Activated CD8-positive, alpha-beta memory T cell treated with anti-CD3 and anti-CD28 coated beads, Interleukin-2, amount 10 ng/mL, durations not matched to agents 7 days and 5 days (primary cell): ENCODE data around the gene FLYWCH2. TPM values are rescaled to one million over a fixed set of nuclear protein-coding genes. Genes with fewer than 3 reads are reported as not detected.
"Not testable (repeated sequence)": the region's sequence is repeated elsewhere in the genome, so short reads cannot be mapped to it uniquely, and the experiment has no call there.

ENCODE experiments used
- ATAC-seq: fragments of 150-1000 bp; cut with Tn5 transposase; one replicate; pipeline ENCODE4 v1.10.0; 2021; ENCODE audit warnings: moderate library complexity
- CTCF ChIA-PET: fragments of 350-600 bp; sonication (Branson Sonifier 250); formaldehyde crosslinking; loops from one replicate; lab custom pipeline; 2021; ENCODE audit warnings: antibody characterized with exemption; lab: Charles Lee
- DNase-seq: peaks from one replicate; pipeline ENCODE4 v3.0.0-alpha.2; 2020
- H3K27ac Mint-ChIP-seq: one replicate; pipeline ENCODE4 v1.8.0; 2021; ENCODE audit warnings: mild to moderate bottlenecking, mixed read lengths
- H3K27me3 Mint-ChIP-seq: one replicate; pipeline ENCODE4 v1.8.0; 2021; ENCODE audit warnings: mixed read lengths
- H3K36me3 Mint-ChIP-seq: one replicate; pipeline ENCODE4 v1.8.0; 2021; ENCODE audit warnings: mild to moderate bottlenecking, mixed read lengths
- H3K4me1 Mint-ChIP-seq: one replicate; pipeline ENCODE4 v1.8.0; 2021; ENCODE audit warnings: mixed read lengths
- H3K4me3 Mint-ChIP-seq: one replicate; pipeline ENCODE4 v1.8.0; 2021; ENCODE audit warnings: mild to moderate bottlenecking, moderate library complexity, mixed read lengths
- H3K9me3 Mint-ChIP-seq: one replicate; pipeline ENCODE4 v1.8.0; 2022; ENCODE audit warnings: low read depth, mixed read lengths
- total RNA-seq, 2 experiments: library from RNA; stranded (reverse); gene quantifications; one replicate each; pipeline ENCODE4 v1.2.3, GENCODE V29; 2021

Gene FLYWCH2
- total RNA-seq, 2 experiments from 2014 or later: 19.6 to 19.7 TPM

DNA sequence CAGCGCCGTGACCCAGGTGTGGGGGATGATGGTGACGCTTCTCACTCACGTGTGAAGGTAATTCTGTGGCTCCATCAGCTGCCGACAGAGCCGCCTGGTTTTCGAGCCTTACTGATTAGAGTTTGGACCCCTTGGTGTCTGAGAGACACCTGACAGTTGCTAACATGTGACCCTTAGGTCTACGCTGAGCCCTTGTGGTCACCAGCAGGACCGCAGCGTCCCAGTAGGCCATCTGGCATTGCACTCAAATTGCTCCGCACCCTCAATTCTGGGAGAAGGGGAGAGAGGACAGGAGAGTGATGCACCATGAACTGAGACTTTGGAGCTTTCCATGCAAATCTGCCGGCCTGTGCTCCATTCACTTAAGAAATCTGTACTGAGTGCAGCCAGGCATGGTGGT is 31.2 kb downstream of the FLYWCH2 start:
- peaks cover 9% of the 10 kb centered on the region for H3K27me3 Mint-ChIP-seq
- no peaks in the 10 kb centered on the region for H3K9me3 Mint-ChIP-seq
- no peak overlapping the region for H3K27ac Mint-ChIP-seq
- H3K4me1 Mint-ChIP-seq: peaks cover 30% of the 10 kb centered on the region
- peaks cover 12% of the 10 kb centered on the region for H3K36me3 Mint-ChIP-seq
- H3K4me3 Mint-ChIP-seq: no peak overlapping the region
- DNase-seq: no peak
- CTCF ChIA-PET: interaction anchor here (1.9 to 5.5 kb wide), 2 partner anchors 13 to 40 kb away, joined by 5 to 26 read pairs; no protein-coding TSS in a partner anchor
- no peak for ATAC-seq

DNA sequence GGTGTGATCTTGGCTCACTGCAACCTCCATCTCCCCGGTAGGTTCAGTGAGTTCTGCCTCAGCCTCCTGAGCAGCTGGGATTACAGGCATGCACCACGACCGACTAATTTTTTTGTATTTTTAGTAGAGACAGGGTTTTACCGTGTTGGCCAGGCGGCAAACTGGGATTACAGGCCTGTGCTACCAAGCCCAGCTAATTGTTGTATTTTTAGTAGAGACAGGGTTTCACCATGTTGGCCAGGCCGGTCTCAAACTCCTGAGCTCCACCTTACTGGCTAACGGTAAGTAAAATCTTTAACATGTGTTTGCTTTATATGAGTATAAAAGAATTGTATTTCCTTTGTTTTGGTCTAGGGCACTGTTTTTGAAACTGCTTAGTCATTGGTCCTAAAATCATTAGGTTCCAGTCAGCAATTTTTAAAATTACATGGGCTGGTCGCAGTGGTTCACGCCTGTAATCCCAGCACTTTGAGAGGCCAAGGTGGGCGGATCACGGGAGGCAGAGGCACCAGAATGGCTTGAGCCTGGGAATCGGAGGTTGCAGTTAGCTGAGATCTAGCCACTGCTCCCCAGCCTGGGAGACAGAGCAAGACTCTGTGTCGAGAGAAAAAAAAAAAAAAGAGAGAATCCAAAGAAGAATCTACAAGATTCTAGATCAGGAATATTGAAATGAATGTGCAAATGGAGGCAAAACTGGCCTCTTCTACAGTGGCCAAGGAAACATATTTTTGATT is 32.3 kb downstream of the FLYWCH2 start:
- CTCF ChIA-PET: interaction anchor here (0.5 to 5.5 kb wide), 6 partner anchors 12 to 116 kb away, joined by 3 to 26 read pairs (median 4); no protein-coding TSS in a partner anchor
- Mint-ChIP-seq H3K27ac (peak overlapping the region; percentile 71), H3K4me1 (peaks cover 36% of the 10 kb centered on the region)

DNA sequence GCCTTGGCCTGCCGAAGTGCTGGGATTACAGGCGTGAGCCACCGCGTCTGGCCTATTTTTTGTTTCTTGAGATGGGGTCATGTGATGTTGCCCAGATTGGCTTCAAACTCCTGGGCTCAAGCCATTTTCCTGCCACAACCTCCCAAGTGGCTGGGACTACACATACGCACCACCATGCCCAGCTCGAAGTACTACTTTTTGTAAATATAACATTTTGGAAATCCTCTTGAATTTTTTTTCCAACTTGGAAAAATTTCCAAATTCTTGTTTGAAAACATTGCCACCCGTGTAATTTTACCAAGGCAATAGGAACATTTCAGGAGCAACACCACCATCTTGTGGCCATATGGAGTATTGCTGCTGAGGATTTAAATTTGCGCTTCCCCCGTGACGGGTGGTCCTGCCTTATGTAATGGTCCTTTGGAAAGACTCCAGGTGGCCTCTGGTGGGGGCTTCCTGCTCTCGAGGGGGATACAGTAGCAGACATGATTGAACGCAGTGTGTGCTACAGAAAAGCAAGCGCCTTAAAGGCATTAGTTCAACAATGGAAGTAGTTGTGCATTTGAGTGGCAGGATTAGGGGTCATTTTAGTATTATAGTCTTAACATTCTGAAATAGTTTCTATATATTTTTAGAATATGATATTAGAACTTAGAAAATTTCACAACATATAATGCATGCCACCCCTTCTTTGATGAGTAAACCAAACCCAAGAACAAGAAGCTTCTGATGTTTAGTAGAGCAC is 36.7 kb downstream of the FLYWCH2 start:
- peaks cover 18% of the 10 kb centered on the region for H3K4me1 Mint-ChIP-seq
- H3K4me3 Mint-ChIP-seq: no peak overlapping the region
- no peaks in the 10 kb centered on the region for H3K9me3 Mint-ChIP-seq
- H3K27ac Mint-ChIP-seq: peak overlapping the region; percentile 54
- DNase-seq (peak; percentile 77), ATAC-seq (peak; percentile 63)
- peaks cover 6% of the 10 kb centered on the region for H3K36me3 Mint-ChIP-seq
- CTCF ChIA-PET: interaction anchor here (0.6 to 5.4 kb wide), 21 partner anchors 8 to 117 kb away, joined by 3 to 32 read pairs (median 5); partner anchors contain the start of genes FLYWCH1 and FLYWCH2
- H3K27me3 Mint-ChIP-seq: no peaks in the 10 kb centered on the region

More for the DNA sequence above, 32.3 kb downstream of the FLYWCH2 start:
- peaks cover 12% of the 10 kb centered on the region for H3K36me3 Mint-ChIP-seq
- no peak overlapping the region for H3K4me3 Mint-ChIP-seq
- DNase-seq (no peak), ATAC-seq (no peak)
- peaks cover 7% of the 10 kb centered on the region for H3K27me3 Mint-ChIP-seq
- no peaks in the 10 kb centered on the region for H3K9me3 Mint-ChIP-seq

- no peak for DNase-seq
- Mint-ChIP-seq H3K27me3 (no peaks in the 10 kb centered on the region), H3K36me3 (peaks cover 2% of the 10 kb centered on the region), H3K9me3 (no peaks in the 10 kb centered on the region), H3K4me1 (peaks cover 19% of the 10 kb centered on the region), H3K27ac (no peak overlapping the region), H3K4me3 (no peak overlapping the region)
- CTCF ChIA-PET: interaction anchor here (1.0 to 5.4 kb wide), 6 partner anchors 12 to 84 kb away, joined by 3 to 32 read pairs (median 4); partner anchors contain the start of gene FLYWCH1
- no peak for ATAC-seq
These were observed 40.5 kb downstream of the FLYWCH2 start for GRCh38 chr16:2923481-2923880.

- Mint-ChIP-seq H3K27me3 (no peaks in the 10 kb centered on the region), H3K4me3 (no peak overlapping the region), H3K27ac (no peak overlapping the region), H3K4me1 (peaks cover 13% of the 10 kb centered on the region), H3K9me3 (no peaks in the 10 kb centered on the region), H3K36me3 (no peaks in the 10 kb centered on the region)
- ATAC-seq (no peak), DNase-seq (no peak)
- CTCF ChIA-PET: no interaction called here
These were observed 42.1 kb downstream of the FLYWCH2 start for GRCh38 chr16:2924901-2925755.

- CTCF ChIA-PET: interaction anchor here (1.0 to 2.1 kb wide), 30 partner anchors 10 to 413 kb away, joined by 3 to 27 read pairs (median 6); partner anchors contain the start of genes FLYWCH1, FLYWCH2 and PKMYT1
- no peak for DNase-seq
- no peak for ATAC-seq
- Mint-ChIP-seq H3K36me3 (no peaks in the 10 kb centered on the region), H3K4me1 (peaks cover 13% of the 10 kb centered on the region), H3K27me3 (no peaks in the 10 kb centered on the region), H3K27ac (no peak overlapping the region), H3K4me3 (no peak overlapping the region), H3K9me3 (no peaks in the 10 kb centered on the region)
These were observed 43.1 kb downstream of the FLYWCH2 start for GRCh38 chr16:2925951-2926649.

DNA sequence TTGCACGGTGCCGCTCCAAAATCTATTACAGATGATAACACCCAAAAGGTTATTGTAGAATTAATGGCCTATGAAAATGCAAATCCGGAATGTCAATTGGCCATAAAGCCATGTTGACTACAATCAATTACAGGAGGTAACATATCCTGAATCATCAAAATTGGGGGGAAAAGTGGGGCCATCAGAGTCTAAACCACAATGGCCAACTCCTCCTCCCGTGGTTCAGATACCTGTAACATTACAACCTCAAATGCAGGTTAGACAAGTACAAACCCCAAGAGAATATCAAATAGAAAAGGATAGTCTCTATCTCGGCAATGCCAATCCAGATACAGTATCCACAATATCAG is 43.6 kb downstream of the FLYWCH2 start:
- DNase-seq (no peak), ATAC-seq (no peak)
- no peaks in the 10 kb centered on the region for H3K36me3 Mint-ChIP-seq
- CTCF ChIA-PET: interaction anchor here (0.8 to 2.1 kb wide), 32 partner anchors 10 to 414 kb away, joined by 3 to 27 read pairs (median 6); partner anchors contain the start of genes FLYWCH1, FLYWCH2 and PKMYT1
- no peaks in the 10 kb centered on the region for H3K27me3 Mint-ChIP-seq
- no peak overlapping the region for H3K27ac Mint-ChIP-seq
- H3K4me1 Mint-ChIP-seq: peaks cover 13% of the 10 kb centered on the region
- no peak overlapping the region for H3K4me3 Mint-ChIP-seq
- H3K9me3 Mint-ChIP-seq: no peaks in the 10 kb centered on the region

- CTCF ChIA-PET: interaction anchor here (0.6 to 2.1 kb wide), 42 partner anchors 9 to 587 kb away, joined by 3 to 27 read pairs (median 5); partner anchors contain the start of genes ABCA3, FLYWCH1, FLYWCH2 and PDPK1
- H3K27me3 Mint-ChIP-seq: no peaks in the 10 kb centered on the region
- H3K36me3 Mint-ChIP-seq: no peaks in the 10 kb centered on the region
- ATAC-seq (peak; percentile 99), DNase-seq (peak; percentile 93)
- H3K4me1 Mint-ChIP-seq: peaks cover 13% of the 10 kb centered on the region
- H3K4me3 Mint-ChIP-seq: no peak overlapping the region
- no peak overlapping the region for H3K27ac Mint-ChIP-seq
- H3K9me3 Mint-ChIP-seq: no peaks in the 10 kb centered on the region
These were observed 44.1 kb downstream of the FLYWCH2 start for GRCh38 chr16:2927010-2927646.

DNA sequence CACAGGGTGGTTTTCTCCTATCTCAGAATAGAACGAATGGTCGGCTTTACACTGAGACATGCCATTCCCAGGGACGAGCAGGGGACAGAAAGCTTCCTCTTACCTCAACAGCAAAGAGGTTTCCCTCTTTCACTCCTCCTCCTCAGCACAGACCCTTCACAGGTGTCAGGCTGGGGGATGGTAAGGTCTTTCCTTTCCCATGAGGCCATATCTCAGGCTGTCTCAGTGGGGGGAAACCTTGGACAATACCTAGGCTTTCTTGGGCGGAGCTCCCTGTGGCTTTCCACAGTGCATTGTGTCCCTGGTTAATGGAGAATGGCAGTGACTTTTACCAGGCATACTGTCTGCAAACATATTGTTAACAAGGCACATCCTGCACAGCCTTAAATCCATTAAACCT is 45.1 kb downstream of the FLYWCH2 start:
- H3K36me3 Mint-ChIP-seq, ATAC-seq, H3K4me3 Mint-ChIP-seq, DNase-seq, H3K9me3 Mint-ChIP-seq, H3K27ac Mint-ChIP-seq, H3K27me3 Mint-ChIP-seq: not testable (repeated sequence)
- peaks cover 13% of the 10 kb centered on the region for H3K4me1 Mint-ChIP-seq
- CTCF ChIA-PET: interaction anchor here (1.1 to 2.1 kb wide), 10 partner anchors 15 to 89 kb away, joined by 3 to 23 read pairs (median 8); partner anchors contain the start of gene PKMYT1

GRCh38 chr16:2928796-2929195 is 45.8 kb downstream of the FLYWCH2 start:
- Mint-ChIP-seq H3K4me1 (peaks cover 13% of the 10 kb centered on the region), H3K36me3 (no peaks in the 10 kb centered on the region), H3K4me3 (no peak overlapping the region), H3K27me3 (no peaks in the 10 kb centered on the region), H3K9me3 (no peaks in the 10 kb centered on the region), H3K27ac (no peak overlapping the region)
- CTCF ChIA-PET: interaction anchor here (0.7 to 0.8 kb wide), 2 partner anchors 9 to 19 kb away, joined by 3 to 4 read pairs; no protein-coding TSS in a partner anchor
- ATAC-seq (no peak), DNase-seq (no peak)

DNA sequence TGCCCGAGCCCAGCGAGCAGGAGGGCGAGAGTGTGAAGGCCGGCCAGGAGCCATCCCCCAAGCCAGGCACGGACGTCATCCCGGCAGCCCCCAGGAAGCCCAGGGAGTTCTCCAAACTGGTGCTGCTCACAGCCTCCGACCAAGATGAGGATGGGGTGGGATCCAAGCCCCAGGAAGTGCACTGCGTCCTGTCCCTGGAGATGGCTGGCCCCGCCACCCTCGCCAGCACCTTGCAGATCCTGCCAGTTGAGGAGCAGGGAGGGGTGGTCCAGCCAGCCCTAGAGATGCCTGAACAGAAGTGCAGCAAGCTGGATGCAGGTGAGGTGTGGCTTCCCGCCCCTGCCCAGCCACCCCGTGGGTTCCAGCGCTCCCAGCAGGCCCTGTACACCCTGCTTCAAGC is 46.7 kb downstream of the FLYWCH2 start:
- Mint-ChIP-seq H3K9me3 (no peaks in the 10 kb centered on the region), H3K27me3 (no peaks in the 10 kb centered on the region), H3K4me3 (no peak overlapping the region), H3K36me3 (peaks cover 5% of the 10 kb centered on the region), H3K4me1 (peaks cover 13% of the 10 kb centered on the region), H3K27ac (no peak overlapping the region)
- CTCF ChIA-PET: no interaction called here
- ATAC-seq: no peak
- DNase-seq: no peak

DNA sequence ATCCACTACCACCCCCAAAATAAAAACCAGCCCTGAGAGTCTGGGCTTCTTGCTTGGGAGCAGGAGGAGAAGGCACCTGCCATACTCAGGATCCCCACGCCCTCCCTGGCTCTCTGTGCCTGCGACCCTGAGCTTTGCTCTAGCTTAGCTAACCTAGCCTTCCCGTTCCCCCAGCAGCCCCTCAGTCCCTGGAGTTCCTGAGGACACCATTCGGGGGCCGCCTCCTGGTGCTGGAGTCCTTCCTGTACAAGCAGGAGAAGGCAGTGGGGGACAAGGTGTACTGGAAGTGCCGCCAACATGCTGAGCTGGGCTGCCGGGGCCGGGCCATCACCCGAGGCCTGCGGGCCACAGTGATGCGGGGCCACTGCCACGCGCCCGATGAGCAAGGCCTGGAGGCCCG is 47.2 kb downstream of the FLYWCH2 start:
- Mint-ChIP-seq H3K9me3 (no peaks in the 10 kb centered on the region), H3K4me3 (no peak overlapping the region), H3K4me1 (peaks cover 13% of the 10 kb centered on the region), H3K36me3 (peaks cover 5% of the 10 kb centered on the region), H3K27ac (no peak overlapping the region), H3K27me3 (no peaks in the 10 kb centered on the region)
- CTCF ChIA-PET: no interaction called here
- ATAC-seq (no peak), DNase-seq (no peak)
